GM19328 (cell line): Measurements from ENCODE around the gene LARP4B.
"Not testable (repeated sequence)": the region's sequence is repeated elsewhere in the genome, so short reads cannot be mapped to it uniquely, and the experiment has no call there.

ENCODE experiments used
- ATAC-seq: cut with Tn5 transposase; IDR thresholded peaks from one replicate; pipeline ENCODE4 v1.9.1; 2021; ENCODE audit warnings: mild to moderate bottlenecking, moderate library complexity; ENCODE audit not compliant: unreplicated experiment

The LARP4B gene

GRCh38 chr10:774661-775244, 156.8 kb downstream of the LARP4B start:
- no peak for ATAC-seq

GRCh38 chr10:774223-774622, 157.3 kb downstream of the LARP4B start:
- no peak for ATAC-seq

GRCh38 chr10:773562-774161, 157.8 kb downstream of the LARP4B start:
- no peak for ATAC-seq

- no peak for ATAC-seq
Measured at GRCh38 chr10:772227-772637, 159.3 kb downstream of the LARP4B start.

GRCh38 chr10:771647-772046, 159.9 kb downstream of the LARP4B start:
- no peak for ATAC-seq

- no peak for ATAC-seq
Measured at GRCh38 chr10:770975-771374, 160.5 kb downstream of the LARP4B start.

- not testable (repeated sequence) for ATAC-seq
Measured at GRCh38 chr10:770048-770712, 161.3 kb downstream of the LARP4B start.

- ATAC-seq, result no peak
Measured at GRCh38 chr10:767794-768193, 163.7 kb downstream of the LARP4B start.

- ATAC-seq, result no peak
Measured at GRCh38 chr10:767211-767610, 164.3 kb downstream of the LARP4B start.

- no peak for ATAC-seq
Measured at GRCh38 chr10:761376-761775, 170.1 kb downstream of the LARP4B start.

GRCh38 chr10:760622-761021, 170.9 kb downstream of the LARP4B start:
- ATAC-seq, result no peak

GRCh38 chr10:759898-760477, 171.5 kb downstream of the LARP4B start:
- ATAC-seq, result no peak
